AG09309 (cell line): ENCODE measurements around the gene RTP5.
"Not testable (repeated sequence)": the region's sequence is repeated elsewhere in the genome, so short reads cannot be mapped to it uniquely, and the experiment has no call there.

Experiments
- DNase-seq: peaks from one replicate; pipeline ENCODE4 v3.0.0-alpha.2; 2010; ENCODE audit warnings: low read depth
- H3K4me3 ChIP-seq: 2 replicates; pipeline ENCODE4 v1.5.1; 2011; ENCODE audit warnings: mild to moderate bottlenecking, low read depth, low read length, moderate library complexity; ENCODE audit not compliant: control insufficient read depth
- TF ChIP-seq, protein P1 (sequence below): IDR thresholded peaks from 2 replicates; pipeline ENCODE4 v1.5.1; 2011; ENCODE audit warnings: mild to moderate bottlenecking, low read depth, low read length, inconsistent platforms; ENCODE audit not compliant: insufficient read depth, control insufficient read depth; ENCODE audit errors: missing control alignments

RTP5 gene

DNA sequence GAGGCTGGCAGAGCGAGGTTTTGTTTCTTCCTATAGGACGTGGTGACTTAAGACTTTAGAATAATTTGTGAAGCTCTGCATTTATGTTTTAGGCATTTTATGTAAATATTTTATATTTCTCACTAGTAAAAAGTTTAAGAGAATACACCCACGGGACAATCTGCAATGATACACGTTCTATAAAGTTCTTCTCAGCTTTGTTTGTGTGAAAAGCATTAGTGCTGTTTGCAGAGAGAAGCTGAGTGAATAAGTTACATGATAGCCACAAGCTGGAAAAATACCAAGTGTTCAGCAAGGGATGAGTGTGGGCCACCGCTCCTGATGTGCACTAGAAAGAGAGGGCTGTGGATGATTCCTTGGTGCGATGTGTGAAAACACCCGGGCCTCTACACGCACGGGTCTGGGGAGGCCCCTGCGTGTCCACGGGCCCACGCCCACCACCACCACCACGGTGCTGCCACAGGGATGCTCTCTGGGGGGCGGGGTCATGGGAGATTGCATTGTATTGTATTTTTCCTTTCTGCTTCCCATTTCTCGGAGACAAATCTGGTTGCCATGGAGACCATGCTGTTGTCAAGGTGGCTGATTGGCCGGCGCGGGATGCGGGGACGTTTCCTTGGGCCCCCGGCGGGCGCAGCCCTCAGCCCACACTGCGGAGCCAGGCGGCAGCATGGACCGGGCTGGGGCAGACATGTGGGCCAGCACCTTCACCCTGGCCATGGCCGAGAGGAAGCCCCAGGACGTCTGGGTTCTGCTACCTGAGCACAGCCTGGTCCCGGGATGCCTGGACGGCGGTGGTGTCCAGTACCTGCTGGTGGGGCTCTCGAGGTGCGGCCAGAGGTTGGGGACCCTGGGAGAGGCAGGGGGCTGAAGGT is at the start of gene RTP5:
Gene RTP5, plus strand, starts transcription at position 643 of the 875 bp plus-strand sequence. Its CDS starts 28 bp downstream, at position 671.
- DNase-seq, result no peak
- no peak within 1 kb of the TSS for H3K4me3 ChIP-seq
- TF ChIP-seq, protein P1, sequence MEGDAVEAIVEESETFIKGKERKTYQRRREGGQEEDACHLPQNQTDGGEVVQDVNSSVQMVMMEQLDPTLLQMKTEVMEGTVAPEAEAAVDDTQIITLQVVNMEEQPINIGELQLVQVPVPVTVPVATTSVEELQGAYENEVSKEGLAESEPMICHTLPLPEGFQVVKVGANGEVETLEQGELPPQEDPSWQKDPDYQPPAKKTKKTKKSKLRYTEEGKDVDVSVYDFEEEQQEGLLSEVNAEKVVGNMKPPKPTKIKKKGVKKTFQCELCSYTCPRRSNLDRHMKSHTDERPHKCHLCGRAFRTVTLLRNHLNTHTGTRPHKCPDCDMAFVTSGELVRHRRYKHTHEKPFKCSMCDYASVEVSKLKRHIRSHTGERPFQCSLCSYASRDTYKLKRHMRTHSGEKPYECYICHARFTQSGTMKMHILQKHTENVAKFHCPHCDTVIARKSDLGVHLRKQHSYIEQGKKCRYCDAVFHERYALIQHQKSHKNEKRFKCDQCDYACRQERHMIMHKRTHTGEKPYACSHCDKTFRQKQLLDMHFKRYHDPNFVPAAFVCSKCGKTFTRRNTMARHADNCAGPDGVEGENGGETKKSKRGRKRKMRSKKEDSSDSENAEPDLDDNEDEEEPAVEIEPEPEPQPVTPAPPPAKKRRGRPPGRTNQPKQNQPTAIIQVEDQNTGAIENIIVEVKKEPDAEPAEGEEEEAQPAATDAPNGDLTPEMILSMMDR, result no peak

DNA sequence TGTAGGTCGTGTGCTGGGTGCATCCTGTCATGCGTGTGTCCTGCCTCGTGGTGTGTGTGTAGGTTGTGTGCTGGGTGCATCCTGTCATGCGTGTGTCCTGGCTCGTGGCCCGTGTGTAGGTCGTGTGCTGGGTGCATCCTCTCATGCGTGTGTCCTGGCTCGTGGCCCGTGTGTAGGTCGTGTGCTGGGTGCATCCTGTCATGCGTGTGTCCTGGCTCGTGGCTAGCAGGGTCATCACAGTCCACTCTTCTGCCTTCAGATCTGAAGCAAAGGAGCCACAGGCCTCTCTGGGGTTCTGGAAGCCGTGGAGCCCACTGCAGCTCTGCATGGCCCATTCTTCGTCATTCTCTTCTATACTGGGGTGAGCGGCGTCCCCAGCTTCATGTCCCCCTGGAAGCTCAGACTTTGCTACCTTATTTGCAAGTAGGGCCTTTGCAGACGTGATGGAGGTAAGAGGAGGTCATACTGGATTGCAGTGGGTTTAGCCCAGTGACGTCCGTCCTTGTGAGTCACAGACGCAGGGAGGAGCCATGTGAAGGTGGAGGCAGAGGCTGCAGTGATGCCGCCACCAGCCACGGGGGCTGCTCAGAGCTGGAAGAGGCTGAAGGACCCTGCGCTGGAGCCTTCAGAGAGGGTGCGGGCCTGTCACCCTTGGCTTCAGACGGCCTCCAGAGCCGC is 49.4 kb upstream of the RTP5 start:
- DNase-seq, result not testable (repeated sequence)

DNA sequence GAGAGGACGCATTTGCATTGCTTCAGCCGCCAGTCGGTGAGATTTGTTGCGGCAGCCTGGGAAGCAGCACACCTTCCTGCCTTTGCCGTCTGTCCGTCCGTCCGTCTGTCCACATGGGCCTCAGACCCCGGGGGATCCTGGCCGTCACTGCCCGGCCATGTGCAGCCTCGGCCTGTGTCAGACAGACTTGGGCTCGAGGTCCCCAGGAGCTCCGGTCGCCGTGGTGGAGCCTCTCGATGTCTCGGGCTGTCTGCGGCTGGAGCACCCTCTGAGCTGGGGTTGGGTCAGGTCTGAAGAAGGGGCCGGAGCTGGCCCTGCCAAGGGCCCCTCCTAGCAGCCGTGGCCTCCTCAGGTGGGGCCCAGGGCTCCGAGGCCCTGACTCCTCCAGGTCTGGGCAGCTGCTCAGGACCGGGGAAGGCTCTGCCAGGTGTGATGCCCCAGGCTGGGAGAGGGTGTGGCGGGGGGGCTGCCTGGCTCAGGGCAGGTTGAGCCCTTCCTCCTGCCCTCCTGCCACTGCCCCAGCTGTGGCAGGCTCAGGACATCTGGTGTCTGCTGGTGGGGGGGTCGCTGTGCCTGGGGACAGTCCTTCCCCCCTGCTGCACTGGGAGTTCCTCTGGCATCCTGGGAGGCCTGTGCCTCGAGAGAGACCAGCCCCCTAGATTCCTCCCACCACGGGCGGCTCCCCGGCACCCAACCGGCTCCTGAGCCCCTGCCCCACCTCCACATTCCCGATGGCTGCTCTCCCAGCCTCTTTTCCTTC is 48.7 kb upstream of the RTP5 start:
- no peak for DNase-seq
- no peak overlapping the region for H3K4me3 ChIP-seq
- TF ChIP-seq, protein P1, result no peak

More for the DNA sequence above, 49.4 kb upstream of the RTP5 start:
- H3K4me3 ChIP-seq, result not testable (repeated sequence)

DNA sequence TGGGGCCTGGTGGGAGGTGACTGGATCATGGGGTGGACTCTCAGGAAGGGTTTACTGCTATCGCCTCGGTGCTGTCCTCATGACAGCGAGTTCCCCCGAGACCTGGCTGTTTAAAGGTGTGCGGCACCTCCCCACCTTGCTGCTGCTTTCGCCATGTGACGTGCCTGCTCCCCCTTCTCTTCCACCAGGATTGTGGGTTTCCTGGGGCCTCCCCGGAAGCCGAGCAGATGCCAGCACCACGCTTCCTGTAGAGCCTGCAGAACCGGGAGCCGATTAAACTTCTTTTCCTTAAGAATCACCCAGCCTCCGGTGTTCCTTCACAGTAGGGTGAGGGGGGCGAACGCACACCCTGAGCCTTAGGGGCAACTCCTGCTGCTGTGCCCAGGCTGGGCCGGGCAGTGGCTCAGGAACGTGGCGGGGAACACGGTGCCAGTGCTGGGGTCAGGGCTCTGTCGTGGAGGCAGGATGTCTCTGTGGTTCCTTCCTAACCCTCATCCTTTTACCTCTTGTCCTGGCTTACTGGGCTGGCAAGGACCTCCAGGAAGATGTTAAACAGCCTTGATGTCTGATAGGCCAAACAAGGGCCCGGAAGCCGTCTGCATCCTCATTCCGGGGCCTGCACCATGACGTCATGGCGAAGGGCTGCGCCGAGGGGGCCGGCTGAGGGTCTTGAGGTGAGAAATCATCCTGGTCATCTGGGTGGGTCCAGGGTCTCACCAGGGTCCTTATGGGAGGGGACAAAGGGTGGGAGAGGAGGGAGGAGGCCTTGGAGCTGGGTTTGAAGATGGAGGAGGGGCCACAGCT is 47.9 kb upstream of the RTP5 start:
- no peak for DNase-seq
- H3K4me3 ChIP-seq, result no peak overlapping the region
- TF ChIP-seq, protein P1, result no peak

DNA sequence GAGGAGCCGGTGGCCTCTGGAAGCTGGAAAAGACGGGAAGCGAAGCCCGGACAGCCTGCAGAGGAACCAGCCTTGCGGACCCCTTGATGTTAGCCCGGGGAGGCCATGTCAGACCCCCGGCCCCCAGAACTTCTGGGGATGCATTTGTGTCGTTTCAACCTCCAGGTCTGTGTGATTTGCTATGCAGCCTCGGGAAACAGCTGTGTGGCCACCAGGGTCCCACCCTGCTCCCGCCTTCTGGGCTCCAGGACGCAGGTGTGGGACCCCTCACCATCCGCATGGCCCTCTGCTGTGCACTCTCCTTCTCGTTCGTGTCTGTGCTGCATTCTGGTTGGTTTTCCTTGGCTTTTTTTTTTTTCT is 47.3 kb upstream of the RTP5 start:
- DNase-seq, result no peak
- H3K4me3 ChIP-seq, result no peak overlapping the region
- TF ChIP-seq, protein P1, result no peak

DNA sequence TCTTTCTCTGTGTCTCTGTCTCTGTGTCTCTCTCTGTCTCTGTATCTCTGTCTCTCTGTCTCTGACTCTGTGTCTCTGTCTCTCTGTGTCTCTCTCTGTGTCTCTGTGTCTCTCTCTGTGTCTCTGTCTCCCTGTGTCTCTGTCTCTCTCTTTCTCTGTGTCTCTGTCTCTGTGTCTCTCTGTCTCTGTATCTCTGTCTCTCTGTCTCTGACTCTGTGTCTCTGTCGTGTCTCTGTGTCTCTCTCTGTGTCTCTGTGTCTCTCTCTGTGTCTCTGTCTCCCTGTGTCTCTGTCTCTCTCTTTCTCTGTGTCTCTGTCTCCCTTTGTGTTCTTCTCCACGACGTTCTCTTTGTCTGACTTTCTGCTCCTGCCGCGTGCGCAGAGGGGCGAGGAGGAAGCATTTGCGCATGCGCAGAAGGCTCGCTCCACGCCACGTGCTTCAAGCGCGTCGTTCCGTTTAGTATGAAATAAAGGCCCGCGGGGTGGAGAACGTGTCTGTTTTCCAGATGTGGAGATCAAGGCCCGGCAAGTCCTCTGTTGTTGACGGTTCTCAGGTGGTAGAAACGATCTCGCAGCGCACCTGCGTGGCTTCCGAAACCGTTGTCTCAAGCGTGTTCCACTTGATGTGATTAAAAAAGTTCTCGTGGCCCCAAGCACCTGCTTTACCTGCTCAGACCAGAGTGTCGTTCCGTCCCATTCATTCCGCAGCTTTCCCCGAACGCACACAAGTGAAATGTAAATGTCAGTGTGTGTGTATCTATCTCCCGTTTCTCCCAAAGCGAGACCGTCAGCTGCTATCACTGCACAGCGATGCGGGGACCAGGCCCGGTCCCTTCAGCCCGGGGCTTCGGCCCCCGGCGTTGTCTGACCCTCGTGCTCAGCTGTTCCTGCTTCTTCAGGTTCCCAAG is 45.7 kb upstream of the RTP5 start:
- not testable (repeated sequence) for DNase-seq, H3K4me3 ChIP-seq

DNA sequence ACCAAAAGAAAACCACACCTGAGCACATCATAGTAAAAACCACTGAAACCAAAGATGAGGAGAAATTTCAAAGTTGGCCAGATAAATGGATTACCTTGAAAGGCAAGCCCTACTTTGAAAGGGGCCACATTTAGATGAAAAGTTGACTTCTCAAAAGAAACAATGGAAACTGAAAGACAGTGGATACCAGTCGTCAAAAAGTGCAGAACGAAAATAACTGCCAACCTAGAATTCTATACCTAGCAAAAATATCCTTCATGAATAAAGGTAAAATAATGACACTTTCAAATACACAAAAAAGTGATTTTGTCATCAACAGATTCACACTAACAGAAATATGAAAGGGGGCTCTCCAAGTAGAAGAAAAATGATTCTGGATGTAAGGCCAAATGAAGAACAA is 42.1 kb upstream of the RTP5 start:
- no peak overlapping the region for H3K4me3 ChIP-seq
- TF ChIP-seq, protein P1, result no peak
- DNase-seq, result no peak
